ENCODE results near the gene SULF2. TPM values are rescaled to one million over a fixed set of nuclear protein-coding genes. Genes with fewer than 3 reads are reported as not detected.

Gene SULF2
- polyA plus RNA-seq, 3 donors = 67.5 to 79.3 (median 69.8) TPM

GRCh38 chr20:47609001-47609400 is 176.3 kb downstream of the SULF2 start:
- no peak for DNase-seq

Data from renal pelvis (tissue), 4 donors.